AG10803 (cell line): Measurements from ENCODE around the gene FBXW4.

Experiments
- DNase-seq: peaks from one replicate; pipeline ENCODE4 v3.0.0; 2010; ENCODE audit warnings: low read depth
- H3K4me3 ChIP-seq: 2 replicates; pipeline ENCODE4 v1.5.1; 2011; ENCODE audit warnings: mild to moderate bottlenecking, low read length, control low read depth
- CTCF ChIP-seq: conservative IDR thresholded peaks from 2 replicates; pipeline ENCODE4 v1.5.1; 2011; ENCODE audit warnings: mild to moderate bottlenecking, low read length, control low read depth, inconsistent platforms

Gene FBXW4

GRCh38 chr10:101651336-101651735, 43.6 kb downstream of the FBXW4 start:
- TF ChIP-seq CTCF, result no peak
- H3K4me3 ChIP-seq, result no peak overlapping the region
- DNase-seq, result no peak

- no peak for TF ChIP-seq CTCF
- DNase-seq, result no peak
These were observed 44.1 kb downstream of the FBXW4 start for GRCh38 chr10:101650863-101651262.

GRCh38 chr10:101649525-101650085, 45.4 kb downstream of the FBXW4 start:
- DNase-seq, result no peak
- no peak for TF ChIP-seq CTCF
- H3K4me3 ChIP-seq, result no peak overlapping the region

More at GRCh38 chr10:101650863-101651262, 44.1 kb downstream of the FBXW4 start:
- no peak overlapping the region for H3K4me3 ChIP-seq

GRCh38 chr10:101647255-101647654, 47.7 kb downstream of the FBXW4 start:
- DNase-seq, result no peak
- H3K4me3 ChIP-seq, result no peak overlapping the region
- TF ChIP-seq CTCF, result no peak

GRCh38 chr10:101646364-101646763, 48.6 kb downstream of the FBXW4 start:
- TF ChIP-seq CTCF, result no peak
- DNase-seq, result no peak
- no peak overlapping the region for H3K4me3 ChIP-seq

GRCh38 chr10:101645659-101646058, 49.3 kb downstream of the FBXW4 start:
- TF ChIP-seq CTCF, result no peak
- H3K4me3 ChIP-seq, result no peak overlapping the region
- DNase-seq, result no peak

- DNase-seq, result no peak
- no peak overlapping the region for H3K4me3 ChIP-seq
- no peak for TF ChIP-seq CTCF
These were observed 51.0 kb downstream of the FBXW4 start for GRCh38 chr10:101644002-101644401.
